ENCODE results near the gene CCDC89.
"Not testable (repeated sequence)": the region's sequence is repeated elsewhere in the genome, so short reads cannot be mapped to it uniquely, and the experiment has no call there.

The CCDC89 gene

DNA sequence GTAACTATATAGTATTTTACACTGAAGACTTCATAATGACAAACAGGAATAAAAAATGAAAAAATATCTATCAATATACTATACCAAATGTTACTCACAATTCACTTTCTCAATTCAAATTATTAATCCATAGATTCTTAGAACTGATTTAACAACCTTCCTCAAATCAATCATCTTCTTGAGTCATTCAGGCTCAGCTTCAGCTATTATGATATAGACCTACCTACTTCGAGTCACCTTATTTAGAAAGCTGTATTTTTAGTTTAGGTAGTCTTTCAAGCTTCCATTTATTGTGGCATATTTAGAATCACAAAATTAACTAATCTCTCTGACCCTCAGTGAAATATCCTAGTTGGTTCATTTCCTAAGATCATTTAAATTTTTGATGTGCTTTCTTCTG, 29.2 kb downstream of the CCDC89 start:
- TF ChIP-seq, protein P1, sequence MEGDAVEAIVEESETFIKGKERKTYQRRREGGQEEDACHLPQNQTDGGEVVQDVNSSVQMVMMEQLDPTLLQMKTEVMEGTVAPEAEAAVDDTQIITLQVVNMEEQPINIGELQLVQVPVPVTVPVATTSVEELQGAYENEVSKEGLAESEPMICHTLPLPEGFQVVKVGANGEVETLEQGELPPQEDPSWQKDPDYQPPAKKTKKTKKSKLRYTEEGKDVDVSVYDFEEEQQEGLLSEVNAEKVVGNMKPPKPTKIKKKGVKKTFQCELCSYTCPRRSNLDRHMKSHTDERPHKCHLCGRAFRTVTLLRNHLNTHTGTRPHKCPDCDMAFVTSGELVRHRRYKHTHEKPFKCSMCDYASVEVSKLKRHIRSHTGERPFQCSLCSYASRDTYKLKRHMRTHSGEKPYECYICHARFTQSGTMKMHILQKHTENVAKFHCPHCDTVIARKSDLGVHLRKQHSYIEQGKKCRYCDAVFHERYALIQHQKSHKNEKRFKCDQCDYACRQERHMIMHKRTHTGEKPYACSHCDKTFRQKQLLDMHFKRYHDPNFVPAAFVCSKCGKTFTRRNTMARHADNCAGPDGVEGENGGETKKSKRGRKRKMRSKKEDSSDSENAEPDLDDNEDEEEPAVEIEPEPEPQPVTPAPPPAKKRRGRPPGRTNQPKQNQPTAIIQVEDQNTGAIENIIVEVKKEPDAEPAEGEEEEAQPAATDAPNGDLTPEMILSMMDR (IDR thresholded peaks at IDR 0.05; ENCODE audit: extremely low read depth, insufficient read depth, missing control alignments), result no peak
- no peak for DNase-seq (ENCODE audit: low spot score)
- in situ Hi-C loops (cut with MboI; ENCODE audit: low pct_unique_long_range_greater_than_20kb, low sequenced_read_pairs, unreplicated experiment), result no loop called here

DNA sequence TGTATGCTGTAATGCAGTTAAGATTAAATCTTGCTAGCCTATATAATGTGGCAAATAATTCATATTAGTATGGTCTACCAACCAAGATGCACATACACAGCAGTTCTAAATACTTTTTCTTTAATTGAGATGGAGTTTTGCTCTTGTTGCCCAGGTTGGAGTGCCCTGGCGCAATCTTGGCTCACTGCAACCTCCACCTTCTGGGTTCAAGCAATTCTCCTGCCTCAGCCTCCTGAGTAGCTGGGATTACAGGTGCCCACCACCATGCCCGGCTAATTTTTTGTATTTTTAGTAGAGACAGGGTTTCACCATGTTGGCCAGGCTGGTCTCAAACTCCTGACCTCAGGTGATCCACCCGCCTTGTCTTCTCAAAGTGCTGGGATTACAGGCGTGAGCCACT, 31.7 kb downstream of the CCDC89 start:
- in situ Hi-C loops (cut with MboI; ENCODE audit: low pct_unique_long_range_greater_than_20kb, low sequenced_read_pairs, unreplicated experiment); DNase-seq (ENCODE audit: low spot score): not testable (repeated sequence)

DNA sequence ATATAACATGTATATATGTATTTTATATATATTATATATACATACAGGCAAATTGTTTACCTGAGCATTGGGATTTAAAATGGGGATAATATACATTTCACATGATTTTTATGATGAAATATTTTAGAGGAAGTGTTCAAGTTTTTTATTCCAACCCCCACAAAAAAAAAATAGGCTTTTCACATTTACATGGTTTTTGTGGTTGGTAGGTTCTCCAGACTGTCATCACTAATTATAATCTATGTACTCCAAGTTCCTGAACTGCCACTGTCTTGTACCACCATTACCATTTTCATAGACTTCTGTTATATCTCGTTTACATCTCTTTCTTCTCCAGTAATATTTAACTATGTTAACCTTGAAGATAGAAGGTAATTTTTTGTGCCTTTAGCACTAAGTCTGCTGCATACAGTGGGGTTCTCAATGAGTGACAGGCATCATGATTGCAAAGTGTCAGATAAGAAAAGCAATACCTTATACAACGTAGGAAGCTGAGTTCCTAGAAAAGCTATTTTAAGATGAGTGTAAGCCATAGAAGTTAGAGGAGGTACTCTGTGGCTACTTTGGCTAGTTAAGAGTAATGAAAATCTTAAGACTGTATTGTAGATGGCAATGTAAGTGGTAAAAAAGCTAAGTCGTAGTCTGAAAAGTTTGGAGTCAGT, 33.1 kb downstream of the CCDC89 start:
- no peak for DNase-seq (ENCODE audit: low spot score)
- TF ChIP-seq, protein P1 (IDR thresholded peaks at IDR 0.05; ENCODE audit: extremely low read depth, insufficient read depth, missing control alignments), result no peak
- in situ Hi-C loops (cut with MboI; ENCODE audit: low pct_unique_long_range_greater_than_20kb, low sequenced_read_pairs, unreplicated experiment), result no loop called here

DNA sequence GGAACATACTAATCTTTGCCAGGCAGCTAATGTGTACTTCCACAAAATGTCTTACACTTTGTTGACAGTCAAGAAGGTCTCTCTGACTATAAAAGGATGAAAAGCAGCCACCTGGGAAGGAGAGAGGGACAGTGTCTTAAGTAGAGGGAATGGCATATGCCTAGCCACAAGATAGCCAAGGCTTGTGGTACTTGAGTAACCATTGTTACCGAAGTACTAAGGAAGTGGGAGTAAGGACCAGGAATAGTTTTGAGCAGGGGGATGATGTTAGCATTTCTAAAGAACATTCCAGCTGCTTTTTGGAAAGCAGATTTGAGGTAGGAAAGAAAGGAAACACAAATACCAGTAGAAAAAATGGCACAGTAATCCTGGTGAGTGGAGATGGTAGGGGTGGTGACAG, 34.9 kb downstream of the CCDC89 start:
- in situ Hi-C loops (cut with MboI; ENCODE audit: low pct_unique_long_range_greater_than_20kb, low sequenced_read_pairs, unreplicated experiment), result no loop called here
- TF ChIP-seq, protein P1 (IDR thresholded peaks at IDR 0.05; ENCODE audit: extremely low read depth, insufficient read depth, missing control alignments), result no peak
- DNase-seq (ENCODE audit: low spot score), result no peak

DNA sequence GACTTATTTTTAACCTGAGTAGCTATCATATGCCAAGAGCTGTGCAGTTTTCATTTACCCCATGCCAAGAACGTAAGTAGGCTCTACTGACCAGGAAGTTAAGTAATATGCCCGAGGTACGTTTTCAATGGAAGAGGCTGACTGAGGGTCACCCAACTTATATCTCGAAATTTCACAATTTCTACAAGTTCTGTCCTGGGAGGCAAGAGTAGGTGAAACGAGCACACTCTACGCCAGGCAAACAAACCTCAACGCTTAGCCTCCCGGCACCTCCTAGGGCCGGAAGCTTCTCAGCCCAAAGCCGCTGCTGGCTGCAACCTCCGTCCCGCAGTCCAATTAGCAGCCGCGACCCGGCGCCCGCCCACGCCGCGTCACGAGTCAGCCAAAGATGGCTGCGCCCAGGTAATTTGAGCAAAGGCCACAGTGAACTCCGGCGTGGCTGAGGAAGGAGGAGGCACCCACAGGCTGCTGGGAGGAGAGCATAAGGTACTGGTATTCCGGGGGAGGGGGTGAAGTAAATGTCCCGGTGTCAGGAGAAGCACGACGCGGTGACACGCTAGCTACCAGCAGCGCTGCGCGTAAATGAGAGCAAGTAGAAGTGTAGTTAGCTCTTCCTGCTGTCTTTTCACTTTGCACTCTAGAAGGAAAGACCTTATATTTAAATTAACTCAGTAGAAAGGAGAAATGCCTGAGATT, 38.2 kb downstream of the CCDC89 start, which contains the start of gene TMEM126A:
TMEM126A (plus strand) TSS at position 364 of the 696 bp plus-strand sequence. CDS start 2,289 bp downstream, outside the sequence.
- in situ Hi-C loops (cut with MboI; ENCODE audit: low pct_unique_long_range_greater_than_20kb, low sequenced_read_pairs, unreplicated experiment), result no loop called here
- TF ChIP-seq, protein P1 (IDR thresholded peaks at IDR 0.05; ENCODE audit: extremely low read depth, insufficient read depth, missing control alignments), result no peak
- DNase-seq (ENCODE audit: low spot score), result peak; percentile 83

DNA sequence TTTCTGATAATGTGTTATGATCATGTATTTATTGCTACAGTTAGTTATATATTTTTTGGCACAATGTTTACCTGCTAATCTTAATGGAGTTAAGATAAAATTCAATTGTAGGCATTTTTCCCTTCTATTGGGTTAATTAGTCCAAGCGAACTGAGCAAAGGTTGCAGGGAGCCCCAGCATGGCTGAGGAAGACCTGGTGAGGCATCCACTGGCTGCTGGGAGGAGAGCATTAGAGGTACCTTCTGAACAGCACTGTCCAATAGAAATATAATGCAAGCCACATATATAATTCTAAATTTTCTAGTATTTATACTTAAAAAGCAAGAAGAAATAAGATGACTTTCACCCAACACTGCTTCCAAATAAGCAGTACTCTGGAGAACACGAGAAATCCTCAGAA, 38.9 kb downstream of the CCDC89 start:
- in situ Hi-C loops (cut with MboI; ENCODE audit: low pct_unique_long_range_greater_than_20kb, low sequenced_read_pairs, unreplicated experiment), result no loop called here
- TF ChIP-seq, protein P1 (IDR thresholded peaks at IDR 0.05; ENCODE audit: extremely low read depth, insufficient read depth, missing control alignments), result no peak
- DNase-seq (ENCODE audit: low spot score), result no peak

DNA sequence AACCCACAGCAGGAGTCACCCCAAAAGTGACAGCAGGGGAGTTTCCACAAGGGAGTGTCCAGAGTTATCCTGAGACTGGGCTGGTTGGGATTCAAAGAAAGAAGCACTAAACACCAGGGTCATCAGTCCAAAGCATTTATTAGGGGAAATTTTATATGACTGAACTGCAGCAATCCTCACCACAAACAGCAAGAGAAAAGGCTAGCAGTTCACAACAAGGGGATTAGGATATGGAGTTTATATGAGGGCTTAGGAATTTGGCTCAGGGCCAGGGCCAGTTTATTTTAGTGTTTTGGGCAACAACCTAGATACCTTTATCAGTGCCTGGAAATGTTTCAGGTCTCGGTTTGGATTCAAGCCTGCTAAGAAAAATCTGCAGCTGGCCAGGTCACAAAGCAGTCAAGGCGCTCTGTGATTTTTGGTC, 42.8 kb downstream of the CCDC89 start:
- in situ Hi-C loops (cut with MboI; ENCODE audit: low pct_unique_long_range_greater_than_20kb, low sequenced_read_pairs, unreplicated experiment), result no loop called here
- TF ChIP-seq, protein P1 (IDR thresholded peaks at IDR 0.05; ENCODE audit: extremely low read depth, insufficient read depth, missing control alignments), result no peak
- DNase-seq (ENCODE audit: low spot score), result no peak

Measured in GM13977 (cell line).